ENCODE results near the gene NPTXR.

The NPTXR gene

GRCh38 chr22:38793721-38794466 lies 49.9 kb downstream of the NPTXR start, which contains the start of gene DNAL4:
Gene DNAL4 (minus strand): TSS chr22:38794143. CDS start chr22:38782731, 11,412 bp downstream.
- H3K4me3 ChIP-seq (ENCODE audit: low read length) = peak within 1 kb of the TSS; percentile 76
- TF ChIP-seq ZNF274 (IDR thresholded peaks at IDR 0.05; ENCODE audit: low read depth, low read length) = no peak

GRCh38 chr22:38793317-38793716 lies 50.5 kb downstream of the NPTXR start:
- peak overlapping the region; percentile 76 for H3K4me3 ChIP-seq (ENCODE audit: low read length)
- TF ChIP-seq ZNF274 (IDR thresholded peaks at IDR 0.05; ENCODE audit: low read depth, low read length) = no peak

GRCh38 chr22:38792833-38793232 lies 51.0 kb downstream of the NPTXR start:
- no peak for TF ChIP-seq ZNF274 (IDR thresholded peaks at IDR 0.05; ENCODE audit: low read depth, low read length)
- H3K4me3 ChIP-seq (ENCODE audit: low read length) = peak overlapping the region; percentile 76

GRCh38 chr22:38789606-38790005 lies 54.2 kb downstream of the NPTXR start:
- TF ChIP-seq ZNF274 (IDR thresholded peaks at IDR 0.05; ENCODE audit: low read depth, low read length) = no peak
- H3K4me3 ChIP-seq (ENCODE audit: low read length) = no peak overlapping the region

GRCh38 chr22:38788846-38789245 lies 55.0 kb downstream of the NPTXR start:
- H3K4me3 ChIP-seq (ENCODE audit: low read length) = no peak overlapping the region
- TF ChIP-seq ZNF274 (IDR thresholded peaks at IDR 0.05; ENCODE audit: low read depth, low read length) = no peak

GRCh38 chr22:38788021-38788816 lies 55.6 kb downstream of the NPTXR start:
- no peak overlapping the region for H3K4me3 ChIP-seq (ENCODE audit: low read length)
- no peak for TF ChIP-seq ZNF274 (IDR thresholded peaks at IDR 0.05; ENCODE audit: low read depth, low read length)

- no peak overlapping the region for H3K4me3 ChIP-seq (ENCODE audit: low read length)
- TF ChIP-seq ZNF274 (IDR thresholded peaks at IDR 0.05; ENCODE audit: low read depth, low read length) = no peak
Observed at GRCh38 chr22:38786631-38787030, 57.2 kb downstream of the NPTXR start.

- no peak for TF ChIP-seq ZNF274 (IDR thresholded peaks at IDR 0.05; ENCODE audit: low read depth, low read length)
- H3K4me3 ChIP-seq (ENCODE audit: low read length) = no peak overlapping the region
Observed at GRCh38 chr22:38784856-38785255, 59.0 kb downstream of the NPTXR start.

GRCh38 chr22:38784035-38784434 lies 59.8 kb downstream of the NPTXR start:
- H3K4me3 ChIP-seq (ENCODE audit: low read length) = no peak overlapping the region
- TF ChIP-seq ZNF274 (IDR thresholded peaks at IDR 0.05; ENCODE audit: low read depth, low read length) = no peak

GRCh38 chr22:38783095-38783615 lies 60.7 kb downstream of the NPTXR start:
- TF ChIP-seq ZNF274 (IDR thresholded peaks at IDR 0.05; ENCODE audit: low read depth, low read length) = no peak
- no peak overlapping the region for H3K4me3 ChIP-seq (ENCODE audit: low read length)

- no peak overlapping the region for H3K4me3 ChIP-seq (ENCODE audit: low read length)
- TF ChIP-seq ZNF274 (IDR thresholded peaks at IDR 0.05; ENCODE audit: low read depth, low read length) = no peak
Observed at GRCh38 chr22:38782402-38783094, 61.3 kb downstream of the NPTXR start.

GRCh38 chr22:38781033-38781432 lies 62.8 kb downstream of the NPTXR start:
- no peak overlapping the region for H3K4me3 ChIP-seq (ENCODE audit: low read length)
- TF ChIP-seq ZNF274 (IDR thresholded peaks at IDR 0.05; ENCODE audit: low read depth, low read length) = no peak

- H3K4me3 ChIP-seq (ENCODE audit: low read length) = no peak overlapping the region
- no peak for TF ChIP-seq ZNF274 (IDR thresholded peaks at IDR 0.05; ENCODE audit: low read depth, low read length)
Observed at GRCh38 chr22:38777087-38777671, 66.6 kb downstream of the NPTXR start.

- no peak overlapping the region for H3K4me3 ChIP-seq (ENCODE audit: low read length)
- no peak for TF ChIP-seq ZNF274 (IDR thresholded peaks at IDR 0.05; ENCODE audit: low read depth, low read length)
Observed at GRCh38 chr22:38776086-38776485, 67.7 kb downstream of the NPTXR start.
